ENCODE data around the gene TMEM214. TPM values are rescaled to one million over a fixed set of nuclear protein-coding genes. Genes with fewer than 3 reads are reported as not detected.

The TMEM214 gene
- total RNA-seq, 4 donors from 2014 or later = 16.1 to 96.2 (median 66.5) TPM

GRCh38 chr2:27069436-27069835 is 36.7 kb downstream of the TMEM214 start:
- intact Hi-C loops (cut with DNase I; ENCODE audit: low total_unique reads) = no loop called here
- no peak overlapping the region for H3K4me3 ChIP-seq
- no peaks in the 10 kb centered on the region for H3K27me3 ChIP-seq
- no peak for TF ChIP-seq POLR2A (IDR thresholded peaks at IDR 0.05)
- TF ChIP-seq, protein P1, sequence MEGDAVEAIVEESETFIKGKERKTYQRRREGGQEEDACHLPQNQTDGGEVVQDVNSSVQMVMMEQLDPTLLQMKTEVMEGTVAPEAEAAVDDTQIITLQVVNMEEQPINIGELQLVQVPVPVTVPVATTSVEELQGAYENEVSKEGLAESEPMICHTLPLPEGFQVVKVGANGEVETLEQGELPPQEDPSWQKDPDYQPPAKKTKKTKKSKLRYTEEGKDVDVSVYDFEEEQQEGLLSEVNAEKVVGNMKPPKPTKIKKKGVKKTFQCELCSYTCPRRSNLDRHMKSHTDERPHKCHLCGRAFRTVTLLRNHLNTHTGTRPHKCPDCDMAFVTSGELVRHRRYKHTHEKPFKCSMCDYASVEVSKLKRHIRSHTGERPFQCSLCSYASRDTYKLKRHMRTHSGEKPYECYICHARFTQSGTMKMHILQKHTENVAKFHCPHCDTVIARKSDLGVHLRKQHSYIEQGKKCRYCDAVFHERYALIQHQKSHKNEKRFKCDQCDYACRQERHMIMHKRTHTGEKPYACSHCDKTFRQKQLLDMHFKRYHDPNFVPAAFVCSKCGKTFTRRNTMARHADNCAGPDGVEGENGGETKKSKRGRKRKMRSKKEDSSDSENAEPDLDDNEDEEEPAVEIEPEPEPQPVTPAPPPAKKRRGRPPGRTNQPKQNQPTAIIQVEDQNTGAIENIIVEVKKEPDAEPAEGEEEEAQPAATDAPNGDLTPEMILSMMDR (IDR thresholded peaks at IDR 0.05) = no peak
- H3K36me3 ChIP-seq = no peaks in the 10 kb centered on the region
- no peak overlapping the region for H3K27ac ChIP-seq
- DNase-seq = no peak
- peaks cover 5 to 10% of the 10 kb centered on the region in 2 donors for H3K4me1 ChIP-seq
- no peaks in the 10 kb centered on the region for H3K9me3 ChIP-seq

DNA sequence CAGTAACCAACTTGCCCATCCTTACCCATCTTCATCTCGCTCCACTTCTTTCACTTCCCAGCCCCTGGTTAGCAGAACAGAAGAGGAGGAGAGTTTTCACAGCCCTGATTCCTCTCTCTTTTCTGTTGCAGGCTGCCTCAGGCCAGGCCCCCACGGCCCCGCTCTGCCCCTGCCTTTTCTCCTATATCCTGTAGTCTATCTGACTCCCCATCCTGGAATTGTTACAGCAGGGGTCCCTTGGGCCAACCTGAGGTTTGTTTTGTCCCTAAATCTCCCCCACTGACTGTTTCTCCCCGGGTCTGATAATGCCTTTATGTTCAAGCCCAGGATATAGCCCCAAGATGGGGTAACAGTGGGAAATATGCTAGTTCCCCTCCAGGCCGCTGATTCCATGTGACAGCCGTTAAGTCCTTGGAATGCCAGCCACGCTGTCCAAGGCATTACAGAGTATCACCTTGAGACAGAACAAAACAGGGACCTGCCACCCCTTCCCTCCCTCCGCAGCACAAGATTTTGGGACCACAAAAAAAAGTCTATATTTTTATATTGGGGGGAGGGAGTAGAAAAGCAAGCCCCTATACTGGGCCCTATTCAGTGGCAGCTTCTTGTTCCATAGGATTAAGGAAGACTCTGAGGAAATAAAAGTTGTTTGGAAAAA is 37.3 kb downstream of the TMEM214 start:
- peak overlapping the region in 1 of 2 donors; percentile 97 for H3K4me3 ChIP-seq
- intact Hi-C loops (cut with DNase I; ENCODE audit: low total_unique reads) = no loop called here
- H3K27me3 ChIP-seq = no peaks in the 10 kb centered on the region
- DNase-seq = no peak
- no peaks in the 10 kb centered on the region for H3K36me3 ChIP-seq
- H3K9me3 ChIP-seq = no peaks in the 10 kb centered on the region
- H3K27ac ChIP-seq = peak overlapping the region; percentile 95 to 98
- peaks cover 5 to 10% of the 10 kb centered on the region in 2 donors for H3K4me1 ChIP-seq
- TF ChIP-seq, protein P1 (IDR thresholded peaks at IDR 0.05) = no peak
- TF ChIP-seq POLR2A (IDR thresholded peaks at IDR 0.05) = no peak

DNA sequence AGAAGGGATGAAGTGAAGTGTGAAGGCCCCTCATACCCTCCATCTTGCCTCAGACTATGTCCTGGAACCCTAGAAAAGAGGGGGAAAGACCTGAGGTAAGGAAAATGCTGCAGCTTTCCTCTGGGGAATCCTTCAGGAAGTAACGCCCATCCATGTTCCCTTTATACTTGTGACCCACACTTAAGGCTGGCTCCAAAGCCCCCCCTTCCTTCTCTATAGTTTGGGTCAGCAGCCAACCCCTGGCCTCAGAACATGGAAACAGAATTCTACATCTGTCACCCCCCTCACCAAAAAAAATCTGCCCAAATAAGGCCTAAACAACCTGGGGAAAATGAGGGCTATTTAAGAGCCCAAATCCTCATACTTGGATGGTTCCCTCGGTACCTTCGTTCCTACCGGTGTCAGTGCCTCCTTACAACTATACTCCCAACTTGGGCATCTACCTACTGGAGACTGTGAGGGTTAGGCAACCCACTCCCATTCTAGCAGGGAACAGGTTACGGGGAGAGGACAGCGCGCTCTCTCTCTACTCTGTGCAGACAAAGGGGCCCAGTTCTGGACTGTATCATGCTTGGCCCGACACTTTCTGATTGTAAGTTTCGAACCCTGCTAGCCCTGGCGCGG is 38.0 kb downstream of the TMEM214 start:
- no peak for DNase-seq
- intact Hi-C loops (cut with DNase I; ENCODE audit: low total_unique reads) = no loop called here
- peak overlapping the region; percentile 95 to 98 for H3K27ac ChIP-seq
- H3K4me1 ChIP-seq = peaks cover 9 to 10% of the 10 kb centered on the region in 2 donors
- no peak for TF ChIP-seq POLR2A (IDR thresholded peaks at IDR 0.05)
- TF ChIP-seq, protein P1 (IDR thresholded peaks at IDR 0.05) = no peak
- H3K4me3 ChIP-seq = peak overlapping the region; percentile 78 to 97
- H3K27me3 ChIP-seq = no peaks in the 10 kb centered on the region
- H3K9me3 ChIP-seq = no peaks in the 10 kb centered on the region
- no peaks in the 10 kb centered on the region for H3K36me3 ChIP-seq

DNA sequence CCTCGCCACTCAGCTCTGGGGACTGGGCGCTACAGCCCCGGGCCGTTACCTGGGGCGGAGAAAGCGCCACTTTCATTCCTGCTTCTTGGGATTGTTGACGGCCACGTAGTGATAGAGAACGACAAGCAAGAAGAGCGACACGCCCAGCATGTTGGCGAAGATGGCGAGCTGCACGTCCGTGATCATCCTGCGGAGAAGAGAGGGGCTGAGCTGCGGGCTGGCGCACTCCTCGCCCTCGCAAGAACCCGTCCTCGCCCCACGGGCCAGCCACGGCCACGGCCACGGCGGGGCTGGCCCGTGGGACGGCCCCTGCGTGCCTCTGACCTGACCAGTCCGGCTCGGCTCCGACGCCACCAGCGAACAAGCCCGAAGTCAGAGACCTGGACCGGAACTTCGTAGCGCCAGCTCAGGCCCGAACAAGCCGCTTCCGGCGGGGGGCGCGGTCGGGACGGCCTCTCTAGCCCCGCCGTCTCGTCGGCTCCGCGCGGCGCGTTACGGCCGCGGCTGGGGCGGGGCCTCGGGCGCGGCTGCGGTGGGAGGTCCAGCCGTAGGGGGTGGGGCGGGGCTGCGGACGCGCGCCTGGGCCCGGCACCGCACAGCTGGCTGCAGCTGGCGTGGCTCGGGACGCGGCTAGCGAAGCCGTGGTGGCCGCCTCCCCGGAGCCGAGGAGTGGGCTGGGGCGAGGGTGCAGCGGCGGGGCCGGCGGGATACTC is 38.7 kb downstream of the TMEM214 start, which contains the start of gene OST4:
Gene OST4, minus strand, starts transcription at position 378 of the 713 bp plus-strand sequence.
- Histone ChIP-seq H3K9me3 (no peaks in the 10 kb centered on the region), H3K4me3 (peak within 1 kb of the TSS; percentile 78 to 97), H3K27me3 (no peaks in the 10 kb centered on the region), H3K4me1 (peaks cover 9 to 10% of the 10 kb centered on the region in 2 donors), H3K36me3 (no peaks in the 10 kb centered on the region), H3K27ac (peak within 1 kb of the TSS; percentile 95 to 98)
- TF ChIP-seq, protein P1 (IDR thresholded peaks at IDR 0.05) = peak in 2 of 4 experiments; percentile 6 to 18
- TF ChIP-seq POLR2A (IDR thresholded peaks at IDR 0.05) = peak; percentile 71 to 91
- intact Hi-C loops (cut with DNase I; ENCODE audit: low total_unique reads) = no loop called here
- peak; percentile 92 to 95 for DNase-seq
